OCI-LY1 (cell line): Measurements from ENCODE around the gene STK32C.

ENCODE experiments used
- EZH2 ChIP-seq: fragments of 200-600 bp; sonication (generic), shearing (Covaris generic); IDR thresholded peaks from 2 replicates; pipeline ENCODE4 v1.8.0; 2017; ENCODE audit warnings: borderline replicate concordance, mixed run types, mild to moderate bottlenecking, antibody characterized with exemption, low read length, moderate library complexity, mixed read lengths
- TF ChIP-seq, protein P1 (sequence below): fragments of 200-600 bp; sonication (generic), shearing (Covaris generic); IDR thresholded peaks from 2 replicates; pipeline ENCODE4 v1.5.1; 2017; ENCODE audit warnings: mild to moderate bottlenecking, antibody characterized with exemption, low read length, moderate library complexity, mixed read lengths

DNA sequence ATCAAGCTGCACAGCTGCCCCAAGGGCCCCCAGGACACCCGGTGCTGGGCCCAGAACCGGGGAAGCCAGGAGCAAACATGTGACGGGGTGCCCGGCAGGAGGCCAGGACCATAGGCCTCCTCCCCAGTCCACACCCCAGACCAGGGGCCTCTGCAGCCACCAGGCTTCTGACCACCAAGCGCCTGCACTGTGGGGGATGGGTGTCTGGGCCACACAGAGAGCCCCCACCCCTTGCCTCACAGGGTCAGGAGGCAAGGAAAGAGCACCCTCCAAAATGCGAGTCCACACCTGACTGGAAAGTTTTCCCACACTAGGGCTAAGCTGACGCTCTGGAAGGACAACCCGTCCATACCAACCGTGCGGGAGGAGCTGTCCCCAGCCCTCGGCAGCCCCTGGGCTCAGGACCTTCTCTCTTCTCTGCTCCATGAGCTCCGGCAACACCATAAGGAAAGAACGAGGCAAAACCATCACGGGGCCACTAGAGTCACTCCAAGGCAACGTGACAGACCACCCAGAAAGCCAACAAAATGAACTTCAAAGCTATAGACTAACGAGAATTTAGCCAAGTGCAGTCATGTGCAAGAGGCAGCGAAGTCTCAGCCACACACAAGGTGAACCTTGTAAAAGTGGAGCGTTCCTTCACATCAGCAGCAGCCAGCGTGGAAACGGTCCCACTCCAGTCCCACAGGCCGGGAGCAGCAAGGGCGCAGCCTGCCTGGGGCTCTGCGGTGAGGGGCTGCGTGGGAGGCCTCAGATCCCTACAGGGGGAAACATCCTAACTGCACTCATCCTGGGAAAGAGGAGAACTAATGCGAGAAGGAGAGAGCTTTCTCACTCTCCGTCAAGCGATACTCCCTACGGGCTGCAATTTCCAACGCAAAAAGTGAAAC, 5.1 kb downstream of the STK32C start:
- TF ChIP-seq, protein P1, sequence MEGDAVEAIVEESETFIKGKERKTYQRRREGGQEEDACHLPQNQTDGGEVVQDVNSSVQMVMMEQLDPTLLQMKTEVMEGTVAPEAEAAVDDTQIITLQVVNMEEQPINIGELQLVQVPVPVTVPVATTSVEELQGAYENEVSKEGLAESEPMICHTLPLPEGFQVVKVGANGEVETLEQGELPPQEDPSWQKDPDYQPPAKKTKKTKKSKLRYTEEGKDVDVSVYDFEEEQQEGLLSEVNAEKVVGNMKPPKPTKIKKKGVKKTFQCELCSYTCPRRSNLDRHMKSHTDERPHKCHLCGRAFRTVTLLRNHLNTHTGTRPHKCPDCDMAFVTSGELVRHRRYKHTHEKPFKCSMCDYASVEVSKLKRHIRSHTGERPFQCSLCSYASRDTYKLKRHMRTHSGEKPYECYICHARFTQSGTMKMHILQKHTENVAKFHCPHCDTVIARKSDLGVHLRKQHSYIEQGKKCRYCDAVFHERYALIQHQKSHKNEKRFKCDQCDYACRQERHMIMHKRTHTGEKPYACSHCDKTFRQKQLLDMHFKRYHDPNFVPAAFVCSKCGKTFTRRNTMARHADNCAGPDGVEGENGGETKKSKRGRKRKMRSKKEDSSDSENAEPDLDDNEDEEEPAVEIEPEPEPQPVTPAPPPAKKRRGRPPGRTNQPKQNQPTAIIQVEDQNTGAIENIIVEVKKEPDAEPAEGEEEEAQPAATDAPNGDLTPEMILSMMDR: no peak
- TF ChIP-seq EZH2: no peak
